NCI-H345 treated with DMSO at 0.1 percent for 48 hours (cell line): ENCODE data around the gene FMNL2.
A peak's percentile ranks its signal among the peaks of the same experiment; 100 is the strongest.
"Not testable (repeated sequence)": the region's sequence is repeated elsewhere in the genome, so short reads cannot be mapped to it uniquely, and the experiment has no call there.

ENCODE experiments used
- DNase-seq: peaks from one replicate; lab custom pipeline; 2025; ENCODE audit not compliant: unreplicated experiment; lab: John Stamatoyannopoulos, UW

The FMNL2 gene

DNA sequence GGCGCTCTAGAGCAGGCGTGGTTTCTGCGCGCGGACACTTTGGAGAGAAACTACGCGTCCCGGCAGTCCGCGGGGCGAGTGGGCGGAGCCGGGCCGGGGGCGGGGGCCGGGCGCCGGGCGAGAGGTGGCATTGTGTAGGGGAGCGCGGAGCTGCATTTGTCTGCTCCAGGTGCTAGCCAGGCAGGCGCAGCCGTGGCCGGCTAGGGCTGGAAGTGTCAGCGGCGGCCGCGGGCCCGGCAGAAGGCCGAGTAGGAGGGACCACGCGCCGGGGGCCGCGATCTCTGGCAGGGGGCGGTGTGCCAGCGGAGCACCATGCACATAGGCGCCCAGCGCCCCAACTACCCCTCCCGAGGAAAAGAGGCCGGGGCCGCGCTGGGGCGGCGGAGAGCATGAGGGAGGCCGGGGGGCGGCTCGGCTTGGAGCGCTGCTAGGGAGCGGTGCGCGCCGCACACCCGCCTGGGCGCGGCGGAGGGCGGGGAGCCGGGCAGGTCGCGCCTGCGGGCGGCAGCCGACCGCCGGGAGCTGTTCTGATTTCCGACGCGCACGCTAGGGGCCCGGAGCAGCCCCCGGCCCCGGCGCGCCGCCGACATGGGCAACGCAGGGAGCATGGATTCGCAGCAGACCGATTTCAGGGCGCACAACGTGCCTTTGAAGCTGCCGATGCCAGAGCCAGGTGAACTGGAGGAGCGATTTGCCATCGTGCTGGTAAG is at the start of gene FMNL2:
Gene FMNL2, plus strand, starts transcription at position 159 of the 710 bp plus-strand sequence.
- peak; percentile 60 for DNase-seq

- DNase-seq = no peak
Observed at GRCh38 chr2:152292991-152293390, 42.0 kb upstream of the FMNL2 start.

GRCh38 chr2:152297715-152298114 is 37.3 kb upstream of the FMNL2 start:
- DNase-seq = no peak

DNA sequence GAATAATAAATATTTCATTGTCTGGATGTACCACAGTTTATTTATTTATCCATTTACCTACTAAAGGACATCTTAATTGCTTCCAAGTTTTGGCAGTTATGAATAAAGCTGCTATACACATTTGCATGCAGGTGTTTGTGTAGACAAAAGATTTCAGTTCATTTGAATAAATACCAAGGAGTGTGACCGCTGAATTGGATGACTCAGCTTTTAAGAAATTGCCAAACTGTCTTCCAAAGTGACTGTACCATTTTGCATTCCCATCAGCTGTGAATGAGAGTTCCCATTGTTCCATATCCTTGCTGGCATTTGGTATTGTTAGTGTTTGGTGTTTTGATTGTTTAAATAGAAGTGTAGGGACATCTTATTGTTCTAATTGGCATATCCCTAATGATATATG is 36.2 kb upstream of the FMNL2 start:
- no peak for DNase-seq

DNA sequence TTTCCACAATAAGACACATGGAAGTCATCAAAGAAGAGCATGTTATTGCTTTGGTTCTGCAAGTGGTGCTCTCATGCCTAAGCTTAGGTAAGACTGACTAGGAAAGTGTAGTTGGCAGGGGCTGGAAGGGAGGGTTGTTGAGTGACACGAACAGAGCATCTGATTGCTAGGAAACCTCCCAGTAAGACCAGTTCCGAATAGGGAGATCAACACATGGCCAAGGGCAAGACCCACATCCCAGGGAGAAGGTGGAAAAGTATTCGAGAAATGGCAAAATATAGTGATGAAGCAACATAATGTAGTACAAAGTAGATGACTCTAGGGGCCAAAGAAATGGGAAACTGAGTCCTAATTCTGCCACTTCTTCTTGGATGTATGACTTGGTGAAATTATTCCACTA is 33.8 kb upstream of the FMNL2 start:
- no peak for DNase-seq

GRCh38 chr2:152303951-152304350 is 31.0 kb upstream of the FMNL2 start:
- DNase-seq = no peak

GRCh38 chr2:152304836-152305235 is 30.1 kb upstream of the FMNL2 start:
- no peak for DNase-seq

- no peak for DNase-seq
Observed at GRCh38 chr2:152307863-152308262, 27.1 kb upstream of the FMNL2 start.

- no peak for DNase-seq
Observed at GRCh38 chr2:152309352-152310214, 25.4 kb upstream of the FMNL2 start.

- no peak for DNase-seq
Observed at GRCh38 chr2:152319822-152320570, 15.0 kb upstream of the FMNL2 start.

DNA sequence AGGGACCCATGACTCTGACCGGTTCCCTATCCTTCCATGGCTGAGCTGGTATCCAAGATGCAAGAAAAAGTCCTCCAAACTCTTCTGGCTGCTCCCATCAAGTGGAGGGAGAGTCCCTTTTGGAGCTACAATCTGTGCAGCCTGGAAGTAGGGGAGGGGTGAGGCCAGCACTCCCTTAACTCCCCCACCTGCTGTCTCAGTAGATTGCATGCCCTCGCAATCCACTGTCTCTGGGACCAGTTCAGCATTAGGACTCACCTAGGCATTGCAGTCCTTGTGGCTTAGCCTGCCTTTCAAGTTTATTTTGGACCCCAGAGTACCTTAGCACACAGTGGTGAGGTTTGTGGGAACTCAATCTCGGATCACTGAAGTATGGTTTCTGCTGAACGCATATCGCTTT is 14.2 kb upstream of the FMNL2 start:
- DNase-seq = no peak

GRCh38 chr2:152322222-152322621 is 12.8 kb upstream of the FMNL2 start:
- no peak for DNase-seq

- not testable (repeated sequence) for DNase-seq
Observed at GRCh38 chr2:152325126-152325525, 9.8 kb upstream of the FMNL2 start.

DNA sequence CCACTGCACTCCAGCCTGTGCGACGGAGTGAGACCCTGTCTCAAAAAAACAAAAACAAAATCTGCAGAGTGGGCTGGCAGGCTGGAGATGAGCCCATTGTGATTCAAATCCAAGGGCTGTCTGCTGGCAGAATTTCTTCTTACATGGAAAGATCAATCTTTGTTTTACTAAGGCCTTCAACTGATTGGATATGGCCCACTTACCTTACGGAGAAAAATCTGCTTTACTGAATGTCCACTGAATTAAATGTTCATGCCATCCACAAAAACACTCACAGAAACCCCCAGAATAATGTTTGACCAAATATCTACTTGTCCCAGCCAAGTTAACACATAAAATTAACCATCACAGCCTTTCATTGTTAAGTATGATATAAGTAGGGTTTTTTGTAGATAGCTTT is 8.3 kb upstream of the FMNL2 start:
- DNase-seq = no peak

GRCh38 chr2:152328013-152328412 is 7.0 kb upstream of the FMNL2 start:
- DNase-seq = no peak

- DNase-seq = no peak
Observed at GRCh38 chr2:152330235-152330866, 4.6 kb upstream of the FMNL2 start.

DNA sequence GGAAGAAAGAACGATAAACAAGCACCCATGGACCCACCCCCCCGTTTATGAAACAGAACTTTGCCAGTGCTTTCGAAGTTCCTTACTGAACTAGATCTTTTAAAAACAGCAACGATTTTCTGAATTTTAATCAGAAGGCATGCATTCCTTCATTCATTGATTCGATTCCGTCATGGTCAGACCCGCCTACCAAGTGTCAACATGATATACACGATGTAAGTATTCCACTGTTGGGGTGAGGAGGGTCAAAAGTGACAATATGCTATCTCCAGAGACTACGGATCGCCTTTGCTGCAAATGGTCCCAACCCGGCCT is 316 bp upstream of the FMNL2 start:
- no peak for DNase-seq

DNA sequence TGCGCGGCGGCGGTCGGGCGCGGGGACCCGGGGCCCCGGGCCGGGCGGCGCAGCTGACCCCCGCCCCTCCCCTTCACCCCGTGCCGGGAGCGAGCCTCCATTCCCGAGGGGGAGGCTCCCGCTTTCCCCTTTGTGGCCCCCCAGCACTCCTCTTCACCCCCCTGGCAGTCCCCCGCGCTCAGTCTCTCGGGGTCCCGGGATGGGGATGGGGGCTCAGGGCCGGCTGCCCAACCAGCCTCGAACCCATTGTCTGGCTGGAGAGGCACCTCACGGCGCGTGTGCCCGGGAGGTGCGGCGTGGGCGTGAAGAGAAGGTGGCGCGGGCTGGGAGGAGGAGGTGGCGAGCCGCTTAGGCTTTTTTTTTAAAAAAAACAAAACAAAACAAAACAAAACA is 748 bp downstream of the FMNL2 start:
- DNase-seq = peak; percentile 13

GRCh38 chr2:152336119-152336853 is 1.3 kb downstream of the FMNL2 start:
- DNase-seq = no peak

- DNase-seq = no peak
Observed at GRCh38 chr2:152336854-152337510, 2.0 kb downstream of the FMNL2 start.
